ENCODE results near the gene LRP3.

LRP3 gene

DNA sequence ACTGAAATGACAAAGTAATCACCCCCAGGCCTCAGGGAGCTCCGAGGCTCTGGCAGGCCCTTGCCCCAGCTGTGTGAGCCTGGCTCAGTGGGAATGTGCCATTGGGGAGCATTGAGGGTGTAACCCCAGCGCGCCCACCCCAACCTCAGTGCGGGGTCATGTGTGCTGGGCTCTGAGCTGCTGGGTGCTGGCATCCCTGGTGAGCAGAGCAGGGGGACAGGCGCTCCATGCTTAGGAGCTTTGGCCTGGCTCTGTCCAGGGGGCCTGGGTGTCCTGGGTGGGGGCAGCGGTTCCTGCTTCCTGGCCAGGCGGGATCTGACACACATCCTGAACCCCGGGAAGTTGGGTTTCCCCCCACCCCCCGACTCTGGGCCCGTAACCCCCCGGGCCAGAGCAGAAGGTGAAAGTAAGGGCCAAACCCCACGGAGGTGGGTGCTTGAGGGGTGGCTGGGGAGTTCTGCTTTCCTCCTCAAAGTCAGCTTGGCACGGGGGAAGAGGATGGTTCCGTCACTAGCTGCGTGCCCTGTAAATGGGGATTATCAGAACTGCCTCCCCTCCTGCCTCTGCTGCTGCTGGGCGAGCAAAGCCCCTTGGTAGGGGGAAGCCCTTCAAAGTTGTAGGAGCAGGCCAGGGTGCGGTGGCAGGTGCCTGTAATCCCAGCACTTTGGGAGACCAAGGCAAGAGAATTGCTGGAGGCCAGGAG, 1.7 kb downstream of the LRP3 start:
- no peaks in the 10 kb centered on the region for H3K79me2 ChIP-seq (ENCODE audit: control insufficient read depth, low read length)
- H4K20me1 ChIP-seq (ENCODE audit: control insufficient read depth, insufficient read depth, low read depth, low read length), result no peaks in the 10 kb centered on the region
- H3K27me3 ChIP-seq (ENCODE audit: control insufficient read depth, low read length), result no peaks in the 10 kb centered on the region
- TF ChIP-seq, protein P1, sequence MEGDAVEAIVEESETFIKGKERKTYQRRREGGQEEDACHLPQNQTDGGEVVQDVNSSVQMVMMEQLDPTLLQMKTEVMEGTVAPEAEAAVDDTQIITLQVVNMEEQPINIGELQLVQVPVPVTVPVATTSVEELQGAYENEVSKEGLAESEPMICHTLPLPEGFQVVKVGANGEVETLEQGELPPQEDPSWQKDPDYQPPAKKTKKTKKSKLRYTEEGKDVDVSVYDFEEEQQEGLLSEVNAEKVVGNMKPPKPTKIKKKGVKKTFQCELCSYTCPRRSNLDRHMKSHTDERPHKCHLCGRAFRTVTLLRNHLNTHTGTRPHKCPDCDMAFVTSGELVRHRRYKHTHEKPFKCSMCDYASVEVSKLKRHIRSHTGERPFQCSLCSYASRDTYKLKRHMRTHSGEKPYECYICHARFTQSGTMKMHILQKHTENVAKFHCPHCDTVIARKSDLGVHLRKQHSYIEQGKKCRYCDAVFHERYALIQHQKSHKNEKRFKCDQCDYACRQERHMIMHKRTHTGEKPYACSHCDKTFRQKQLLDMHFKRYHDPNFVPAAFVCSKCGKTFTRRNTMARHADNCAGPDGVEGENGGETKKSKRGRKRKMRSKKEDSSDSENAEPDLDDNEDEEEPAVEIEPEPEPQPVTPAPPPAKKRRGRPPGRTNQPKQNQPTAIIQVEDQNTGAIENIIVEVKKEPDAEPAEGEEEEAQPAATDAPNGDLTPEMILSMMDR (IDR thresholded peaks at IDR 0.05; ENCODE audit: low read depth, low read length, poor library complexity, severe bottlenecking), result no peak
- no peak for TF ChIP-seq EZH2phosphoT487 (IDR thresholded peaks at IDR 0.05; ENCODE audit: borderline replicate concordance, low read length)
- no peaks in the 10 kb centered on the region for H3K9me3 ChIP-seq (ENCODE audit: control insufficient read depth, insufficient read depth, low read length)
- no peak overlapping the region for H3K4me3 ChIP-seq (ENCODE audit: low read length)
- no peaks in the 10 kb centered on the region for H3K36me3 ChIP-seq (ENCODE audit: control insufficient read depth, low read length)
- H3K4me2 ChIP-seq (ENCODE audit: low read length), result no peak overlapping the region
- H3K27ac ChIP-seq (ENCODE audit: low read depth, low read length), result no peak overlapping the region
- H3F3A ChIP-seq (ENCODE audit: control insufficient read depth, insufficient read depth), result no peaks in the 10 kb centered on the region
- H3K4me1 ChIP-seq (ENCODE audit: control insufficient read depth, low read length), result no peaks in the 10 kb centered on the region
- no peaks in the 10 kb centered on the region for H3K9me2 ChIP-seq (replicated peaks; ENCODE audit: control insufficient read depth, low read length)

- no peaks in the 10 kb centered on the region for H3K27me3 ChIP-seq (ENCODE audit: control insufficient read depth, low read length)
- H3K27ac ChIP-seq (ENCODE audit: low read depth, low read length), result no peak overlapping the region
- no peaks in the 10 kb centered on the region for H3K36me3 ChIP-seq (ENCODE audit: control insufficient read depth, low read length)
- no peak overlapping the region for H3K4me3 ChIP-seq (ENCODE audit: low read length)
- no peaks in the 10 kb centered on the region for H3K9me2 ChIP-seq (replicated peaks; ENCODE audit: control insufficient read depth, low read length)
- no peaks in the 10 kb centered on the region for H3K4me1 ChIP-seq (ENCODE audit: control insufficient read depth, low read length)
- no peaks in the 10 kb centered on the region for H3K79me2 ChIP-seq (ENCODE audit: control insufficient read depth, low read length)
- no peak overlapping the region for H3K4me2 ChIP-seq (ENCODE audit: low read length)
- TF ChIP-seq, protein P1 (IDR thresholded peaks at IDR 0.05; ENCODE audit: low read depth, low read length, poor library complexity, severe bottlenecking), result no peak
- no peak for TF ChIP-seq EZH2phosphoT487 (IDR thresholded peaks at IDR 0.05; ENCODE audit: borderline replicate concordance, low read length)
- no peaks in the 10 kb centered on the region for H4K20me1 ChIP-seq (ENCODE audit: control insufficient read depth, insufficient read depth, low read depth, low read length)
- H3K9me3 ChIP-seq (ENCODE audit: control insufficient read depth, insufficient read depth, low read length), result no peaks in the 10 kb centered on the region
- H3F3A ChIP-seq (ENCODE audit: control insufficient read depth, insufficient read depth), result no peaks in the 10 kb centered on the region
Observed at GRCh38 chr19:33196446-33197193, 2.5 kb downstream of the LRP3 start.

GRCh38 chr19:33197591-33198000, 3.5 kb downstream of the LRP3 start:
- no peak overlapping the region for H3K4me3 ChIP-seq (ENCODE audit: low read length)
- no peak overlapping the region for H3K27ac ChIP-seq (ENCODE audit: low read depth, low read length)
- TF ChIP-seq, protein P1 (IDR thresholded peaks at IDR 0.05; ENCODE audit: low read depth, low read length, poor library complexity, severe bottlenecking), result no peak
- no peak for TF ChIP-seq EZH2phosphoT487 (IDR thresholded peaks at IDR 0.05; ENCODE audit: borderline replicate concordance, low read length)
- no peaks in the 10 kb centered on the region for H3K79me2 ChIP-seq (ENCODE audit: control insufficient read depth, low read length)
- no peaks in the 10 kb centered on the region for H3K4me1 ChIP-seq (ENCODE audit: control insufficient read depth, low read length)
- H4K20me1 ChIP-seq (ENCODE audit: control insufficient read depth, insufficient read depth, low read depth, low read length), result no peaks in the 10 kb centered on the region
- H3K36me3 ChIP-seq (ENCODE audit: control insufficient read depth, low read length), result no peaks in the 10 kb centered on the region
- no peaks in the 10 kb centered on the region for H3K9me2 ChIP-seq (replicated peaks; ENCODE audit: control insufficient read depth, low read length)
- no peaks in the 10 kb centered on the region for H3K27me3 ChIP-seq (ENCODE audit: control insufficient read depth, low read length)
- H3K4me2 ChIP-seq (ENCODE audit: low read length), result no peak overlapping the region
- H3F3A ChIP-seq (ENCODE audit: control insufficient read depth, insufficient read depth), result no peaks in the 10 kb centered on the region
- no peaks in the 10 kb centered on the region for H3K9me3 ChIP-seq (ENCODE audit: control insufficient read depth, insufficient read depth, low read length)

Data from DOHH2 (cell line).